ENCODE data around the gene PRR23B. TPM values are rescaled to one million over a fixed set of nuclear protein-coding genes. Genes with fewer than 3 reads are reported as not detected.

PRR23B gene
- total RNA-seq, 4 donors from 2014 or later = not detected

- intact Hi-C loops (cut with DNase I) = no loop called here
Observed at GRCh38 chr3:138975351-138975750, 45.4 kb downstream of the PRR23B start.

GRCh38 chr3:138974462-138974861 lies 46.3 kb downstream of the PRR23B start:
- Histone ChIP-seq H3K36me3 (no peaks in the 10 kb centered on the region), H3K4me1 (no peaks in the 10 kb centered on the region), H3K9me3 (no peaks in the 10 kb centered on the region), H3K27me3 (no peaks in the 10 kb centered on the region), H3K4me3 (replicated peaks in 1 of 3) (no peak overlapping the region), H3K27ac (no peak overlapping the region)
- no peak for DNase-seq
- 78 to 83% methylated on average over 5 of the region's 5 CpGs for WGBS, 2 donors
- TF ChIP-seq, protein P1, sequence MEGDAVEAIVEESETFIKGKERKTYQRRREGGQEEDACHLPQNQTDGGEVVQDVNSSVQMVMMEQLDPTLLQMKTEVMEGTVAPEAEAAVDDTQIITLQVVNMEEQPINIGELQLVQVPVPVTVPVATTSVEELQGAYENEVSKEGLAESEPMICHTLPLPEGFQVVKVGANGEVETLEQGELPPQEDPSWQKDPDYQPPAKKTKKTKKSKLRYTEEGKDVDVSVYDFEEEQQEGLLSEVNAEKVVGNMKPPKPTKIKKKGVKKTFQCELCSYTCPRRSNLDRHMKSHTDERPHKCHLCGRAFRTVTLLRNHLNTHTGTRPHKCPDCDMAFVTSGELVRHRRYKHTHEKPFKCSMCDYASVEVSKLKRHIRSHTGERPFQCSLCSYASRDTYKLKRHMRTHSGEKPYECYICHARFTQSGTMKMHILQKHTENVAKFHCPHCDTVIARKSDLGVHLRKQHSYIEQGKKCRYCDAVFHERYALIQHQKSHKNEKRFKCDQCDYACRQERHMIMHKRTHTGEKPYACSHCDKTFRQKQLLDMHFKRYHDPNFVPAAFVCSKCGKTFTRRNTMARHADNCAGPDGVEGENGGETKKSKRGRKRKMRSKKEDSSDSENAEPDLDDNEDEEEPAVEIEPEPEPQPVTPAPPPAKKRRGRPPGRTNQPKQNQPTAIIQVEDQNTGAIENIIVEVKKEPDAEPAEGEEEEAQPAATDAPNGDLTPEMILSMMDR (IDR thresholded peaks at IDR 0.05) = no peak
- TF ChIP-seq POLR2A (IDR thresholded peaks at IDR 0.05) = no peak
- intact Hi-C loops (cut with DNase I) = no loop called here

More at GRCh38 chr3:138975351-138975750, 45.4 kb downstream of the PRR23B start:
- Histone ChIP-seq H3K9me3 (no peaks in the 10 kb centered on the region), H3K36me3 (no peaks in the 10 kb centered on the region), H3K27me3 (no peaks in the 10 kb centered on the region), H3K4me1 (no peaks in the 10 kb centered on the region), H3K4me3 (replicated peaks in 1 of 3) (no peak overlapping the region), H3K27ac (no peak overlapping the region)
- DNase-seq = no peak
- TF ChIP-seq, protein P1 (IDR thresholded peaks at IDR 0.05) = no peak
- TF ChIP-seq POLR2A (IDR thresholded peaks at IDR 0.05) = no peak
- 75 to 87% methylated on average over 5 to 8 of the region's 8 CpGs for WGBS, 2 donors

GRCh38 chr3:138972941-138973340 lies 47.8 kb downstream of the PRR23B start:
- no peak for DNase-seq
- Histone ChIP-seq H3K9me3 (no peaks in the 10 kb centered on the region), H3K27ac (no peak overlapping the region), H3K4me1 (no peaks in the 10 kb centered on the region), H3K36me3 (no peaks in the 10 kb centered on the region), H3K27me3 (no peaks in the 10 kb centered on the region), H3K4me3 (replicated peaks in 1 of 3) (no peak overlapping the region)
- no peak for TF ChIP-seq POLR2A (IDR thresholded peaks at IDR 0.05)
- TF ChIP-seq, protein P1 (IDR thresholded peaks at IDR 0.05) = no peak
- WGBS, 2 donors = 84 to 85% methylated on average over 5 of the region's 5 CpGs
- intact Hi-C loops (cut with DNase I) = no loop called here

DNA sequence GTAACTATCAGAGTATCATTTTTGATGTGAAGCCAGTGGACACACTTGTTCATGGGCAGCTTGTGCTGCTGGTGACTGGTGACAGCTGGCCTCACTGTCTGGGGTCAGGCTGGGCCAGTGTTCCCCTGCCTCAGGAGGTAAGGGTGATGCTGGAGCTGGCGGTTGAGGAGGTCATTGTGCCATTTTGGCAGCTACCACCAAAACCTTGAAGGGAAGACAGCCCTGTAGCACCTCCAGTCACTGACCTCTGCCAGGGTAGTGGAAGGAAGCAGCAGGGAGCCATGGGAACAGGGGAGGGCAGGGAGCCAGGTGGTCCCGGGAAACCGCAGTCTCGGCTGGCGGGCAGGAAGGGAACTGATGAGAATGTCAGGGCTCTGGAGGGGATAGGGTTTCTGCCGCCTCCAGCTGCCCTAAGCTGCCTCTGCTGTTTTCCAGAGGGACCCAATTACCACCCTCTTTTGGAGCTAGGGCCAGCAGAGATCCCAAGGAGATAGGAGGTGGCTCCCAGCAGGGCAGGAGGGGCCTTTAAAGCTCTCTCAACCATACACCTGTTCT lies 48.9 kb downstream of the PRR23B start:
- intact Hi-C loops (cut with DNase I) = no loop called here
- WGBS, 2 donors = 69 to 70% methylated on average over 5 to 6 of the region's 6 CpGs
- Histone ChIP-seq H3K4me1 (no peaks in the 10 kb centered on the region), H3K36me3 (no peaks in the 10 kb centered on the region), H3K9me3 (no peaks in the 10 kb centered on the region), H3K4me3 (replicated peaks in 1 of 3) (no peak overlapping the region), H3K27me3 (no peaks in the 10 kb centered on the region), H3K27ac (no peak overlapping the region)
- DNase-seq = no peak
- TF ChIP-seq, protein P1 (IDR thresholded peaks at IDR 0.05) = no peak
- TF ChIP-seq POLR2A (IDR thresholded peaks at IDR 0.05) = no peak

Other genes with a start within 250 kb of the PRR23B start
- gene PIK3CB, start 186.0 kb downstream of the PRR23B start, total RNA-seq = 10 to 100 TPM; 60.2 to 90.0 (median 78.5) TPM
- gene FOXL2, start 73.8 kb downstream of the PRR23B start, total RNA-seq = not detected
- not detected for gene FOXL2NB, start 73.7 kb downstream of the PRR23B start, total RNA-seq
- not detected for gene PRR23A, start 14.7 kb downstream of the PRR23B start, total RNA-seq
- gene PRR23C, start 24.0 kb upstream of the PRR23B start, total RNA-seq = not detected

Data from thyroid gland (tissue), 4 donors.